ENCODE results near the gene M1AP.

The M1AP gene

GRCh38 chr2:74648009-74648443 is at the start of gene M1AP:
TSS of gene M1AP (minus strand) at chr2:74648330. CDS start at chr2:74640275, 8,055 bp downstream.
- DNase-seq: no peak

GRCh38 chr2:74696829-74697228 is 48.7 kb upstream of the M1AP start:
- no peak for DNase-seq

GRCh38 chr2:74695663-74696062 is 47.5 kb upstream of the M1AP start:
- DNase-seq: no peak

- DNase-seq: no peak
These were observed 46.2 kb upstream of the M1AP start for GRCh38 chr2:74694281-74694680.

- DNase-seq: no peak
These were observed 45.5 kb upstream of the M1AP start for GRCh38 chr2:74693668-74694067.

- no peak for DNase-seq
These were observed 45.1 kb upstream of the M1AP start for GRCh38 chr2:74693213-74693612.

GRCh38 chr2:74691929-74692328 is 43.8 kb upstream of the M1AP start:
- no peak for DNase-seq

GRCh38 chr2:74690571-74690970 is 42.4 kb upstream of the M1AP start:
- DNase-seq: no peak

GRCh38 chr2:74689671-74690070 is 41.5 kb upstream of the M1AP start:
- DNase-seq: no peak

- no peak for DNase-seq
These were observed 40.8 kb upstream of the M1AP start for GRCh38 chr2:74688881-74689280.

- DNase-seq: no peak
These were observed 37.3 kb upstream of the M1AP start for GRCh38 chr2:74685408-74685807.

- no peak for DNase-seq
These were observed 34.4 kb upstream of the M1AP start for GRCh38 chr2:74682501-74682900.

GRCh38 chr2:74679615-74680014 is 31.5 kb upstream of the M1AP start:
- no peak for DNase-seq

GRCh38 chr2:74676331-74676730 is 28.2 kb upstream of the M1AP start:
- no peak for DNase-seq

- DNase-seq: no peak
These were observed 27.0 kb upstream of the M1AP start for GRCh38 chr2:74675090-74675489.

- DNase-seq: no peak
These were observed 25.8 kb upstream of the M1AP start for GRCh38 chr2:74673826-74674528.

- DNase-seq: no peak
These were observed 23.3 kb upstream of the M1AP start for GRCh38 chr2:74671479-74671878.

GRCh38 chr2:74670263-74670662 is 22.1 kb upstream of the M1AP start:
- DNase-seq: no peak

GRCh38 chr2:74668087-74668486 is 20.0 kb upstream of the M1AP start:
- DNase-seq: no peak

GRCh38 chr2:74659462-74659861 is 11.3 kb upstream of the M1AP start:
- DNase-seq: no peak

GRCh38 chr2:74658516-74658915 is 10.4 kb upstream of the M1AP start:
- DNase-seq: no peak

GRCh38 chr2:74655579-74655978 is 7.4 kb upstream of the M1AP start:
- DNase-seq: no peak

GRCh38 chr2:74653985-74654882 is 6.1 kb upstream of the M1AP start, which contains the start of gene SEMA4F:
TSS of gene SEMA4F (plus strand) at chr2:74654247. CDS start at chr2:74654377, 130 bp downstream.
- DNase-seq: peak; percentile 95

- DNase-seq: no peak
These were observed 5.5 kb upstream of the M1AP start for GRCh38 chr2:74653589-74653984.
